CD8-positive, alpha-beta memory T cell (primary cell): Measurements from ENCODE around the gene PTPRT. TPM values are rescaled to one million over a fixed set of nuclear protein-coding genes. Genes with fewer than 3 reads are reported as not detected.
"Not testable (repeated sequence)": the region's sequence is repeated elsewhere in the genome, so short reads cannot be mapped to it uniquely, and the experiment has no call there.

Source experiments
- CTCF ChIA-PET: fragments of 350-600 bp; sonication (Branson Sonifier 250); formaldehyde crosslinking; loops from one replicate; lab custom pipeline; 2021; ENCODE audit warnings: antibody characterized with exemption; lab: Charles Lee
- POLR2A ChIA-PET: fragments of 350-600 bp; sonication (Branson Sonifier 250); formaldehyde crosslinking; loops from one replicate; lab custom pipeline; 2021; ENCODE audit warnings: antibody characterized with exemption; lab: Charles Lee
- DNase-seq, 5 donors: peaks; one replicate each; pipeline versions ENCODE4 v3.0.0 to v3.0.0-alpha.2; 2020 to 2022; ENCODE audit warnings: mixed read lengths in 1 of 5
- H3K27ac ChIP-seq: one replicate; pipeline ENCODE4 v1.7.0; 2013; ENCODE audit warnings: low read depth, mild to moderate bottlenecking, low read length, moderate library complexity
- H3K27me3 ChIP-seq: 2 replicates; pipeline ENCODE4 v1.7.0; 2013; ENCODE audit warnings: low read length, mild to moderate bottlenecking; ENCODE audit not compliant: insufficient read depth, poor library complexity, severe bottlenecking
- H3K36me3 ChIP-seq: 2 replicates; pipeline ENCODE4 v1.7.0; 2013; ENCODE audit warnings: mild to moderate bottlenecking, low read length, moderate library complexity; ENCODE audit not compliant: insufficient read depth
- H3K4me1 ChIP-seq: 2 replicates; pipeline ENCODE4 v1.7.0; 2013; ENCODE audit warnings: mild to moderate bottlenecking, low read length, moderate library complexity; ENCODE audit not compliant: insufficient read depth
- H3K4me3 ChIP-seq: 2 replicates; pipeline ENCODE4 v1.7.0; 2013; ENCODE audit warnings: mild to moderate bottlenecking, low read length
- H3K9me3 ChIP-seq: 2 replicates; pipeline ENCODE4 v1.7.0; 2013; ENCODE audit warnings: mild to moderate bottlenecking, low read length
- H3K27ac Mint-ChIP-seq, 8 donors: one replicate each; pipeline ENCODE4 v1.8.0; 2020 to 2021; ENCODE audit warnings: mixed read lengths in 8 of 8, mild to moderate bottlenecking in 6 of 8, inconsistent platforms in 3 of 8, moderate library complexity in 3 of 8
- H3K27me3 Mint-ChIP-seq, 2 donors: one replicate each; pipeline ENCODE4 v1.8.0; 2020 to 2021; ENCODE audit warnings: mixed read lengths in 2 of 2, mild to moderate bottlenecking in 1 of 2, moderate library complexity in 1 of 2
- H3K36me3 Mint-ChIP-seq, 3 donors: one replicate each; pipeline ENCODE4 v1.8.0; 2020 to 2021; ENCODE audit warnings: mixed read lengths in 3 of 3, inconsistent platforms in 1 of 3, mild to moderate bottlenecking in 1 of 3
- H3K4me1 Mint-ChIP-seq, 3 donors: one replicate each; pipeline ENCODE4 v1.8.0; 2020 to 2021; ENCODE audit warnings: mixed read lengths in 3 of 3, inconsistent platforms in 1 of 3, mild to moderate bottlenecking in 1 of 3
- H3K4me3 Mint-ChIP-seq, 7 donors: one replicate each; pipeline ENCODE4 v1.8.0; 2020 to 2021; ENCODE audit warnings: mixed read lengths in 7 of 7, mild to moderate bottlenecking in 6 of 7, moderate library complexity in 4 of 7, inconsistent platforms in 2 of 7
- H3K9me3 Mint-ChIP-seq, 5 donors: one replicate each; pipeline ENCODE4 v1.8.0; 2020 to 2022; ENCODE audit warnings: mixed read lengths in 5 of 5, mild to moderate bottlenecking in 3 of 5, moderate library complexity in 2 of 5, inconsistent platforms in 1 of 5
- polyA plus RNA-seq: library from polyadenylated mRNA; unstranded; fragments of 300-500 nt; fragmentation: Illumina TruSeq; gene quantifications from one replicate; pipeline ENCODE4 v1.2.3, GENCODE V29; 2021
- total RNA-seq, 2 experiments: library from RNA; stranded (reverse); gene quantifications; one replicate each; pipeline ENCODE4 v1.2.3, GENCODE V29; 2021

PTPRT gene
- total and polyA plus RNA-seq, 3 experiments from 2014 or later: not detected

GRCh38 chr20:42924215-42924614, 265.5 kb downstream of the PTPRT start:
- H3K27me3 ChIP-seq: no peaks in the 10 kb centered on the region
- POLR2A ChIA-PET: no interaction called here
- H3K4me1 ChIP-seq: no peaks in the 10 kb centered on the region
- no peak for DNase-seq
- H3K9me3 ChIP-seq: no peaks in the 10 kb centered on the region
- H3K9me3 Mint-ChIP-seq: peaks cover 0 to 9% (median 3%) of the 10 kb centered on the region in 5 donors
- CTCF ChIA-PET: no interaction called here
- H3K27me3 Mint-ChIP-seq: no peaks in the 10 kb centered on the region
- no peak overlapping the region for H3K27ac ChIP-seq
- no peak overlapping the region for H3K4me3 Mint-ChIP-seq
- no peaks in the 10 kb centered on the region for H3K36me3 Mint-ChIP-seq
- no peak overlapping the region for H3K27ac Mint-ChIP-seq
- no peak overlapping the region for H3K4me3 ChIP-seq
- H3K4me1 Mint-ChIP-seq: no peaks in the 10 kb centered on the region
- H3K36me3 ChIP-seq: no peaks in the 10 kb centered on the region

GRCh38 chr20:42923348-42923918, 266.3 kb downstream of the PTPRT start:
- H3K9me3 Mint-ChIP-seq: peaks cover 0 to 9% (median 3%) of the 10 kb centered on the region in 5 donors
- no peaks in the 10 kb centered on the region for H3K27me3 ChIP-seq

GRCh38 chr20:42920776-42921175, 268.9 kb downstream of the PTPRT start:
- CTCF ChIA-PET: no interaction called here
- no peaks in the 10 kb centered on the region for H3K4me1 ChIP-seq
- Mint-ChIP-seq H3K4me3 (no peak overlapping the region), H3K4me1 (no peaks in the 10 kb centered on the region), H3K9me3 (peaks cover 2 to 13% (median 8%) of the 10 kb centered on the region in 5 donors), H3K27ac (no peak overlapping the region), H3K36me3 (no peaks in the 10 kb centered on the region), H3K27me3 (no peaks in the 10 kb centered on the region)
- no peaks in the 10 kb centered on the region for H3K36me3 ChIP-seq
- no peaks in the 10 kb centered on the region for H3K9me3 ChIP-seq
- DNase-seq: no peak
- H3K4me3 ChIP-seq: no peak overlapping the region
- H3K27me3 ChIP-seq: no peaks in the 10 kb centered on the region
- POLR2A ChIA-PET: no interaction called here
- no peak overlapping the region for H3K27ac ChIP-seq

More at GRCh38 chr20:42923348-42923918, 266.3 kb downstream of the PTPRT start:
- no peaks in the 10 kb centered on the region for H3K27me3 Mint-ChIP-seq
- no peak overlapping the region for H3K27ac Mint-ChIP-seq
- no peak overlapping the region for H3K4me3 Mint-ChIP-seq
- ChIA-PET CTCF (no interaction called here), POLR2A (no interaction called here)
- no peaks in the 10 kb centered on the region for H3K4me1 Mint-ChIP-seq
- no peaks in the 10 kb centered on the region for H3K36me3 ChIP-seq
- no peak overlapping the region for H3K4me3 ChIP-seq
- no peak overlapping the region for H3K27ac ChIP-seq
- H3K36me3 Mint-ChIP-seq: no peaks in the 10 kb centered on the region
- DNase-seq: no peak
- H3K9me3 ChIP-seq: no peaks in the 10 kb centered on the region
- no peaks in the 10 kb centered on the region for H3K4me1 ChIP-seq

- H3K27me3 Mint-ChIP-seq: no peaks in the 10 kb centered on the region
- POLR2A ChIA-PET: no interaction called here
Observed at GRCh38 chr20:42919316-42919715, 270.4 kb downstream of the PTPRT start.

GRCh38 chr20:42915081-42915480, 274.6 kb downstream of the PTPRT start:
- H3K27me3 ChIP-seq: no peaks in the 10 kb centered on the region
- H3K4me1 Mint-ChIP-seq: no peaks in the 10 kb centered on the region
- no peak for DNase-seq
- H3K36me3 ChIP-seq: no peaks in the 10 kb centered on the region
- peaks cover 2 to 9% (median 8%) of the 10 kb centered on the region in 5 donors for H3K9me3 Mint-ChIP-seq
- no peaks in the 10 kb centered on the region for H3K36me3 Mint-ChIP-seq
- H3K27ac Mint-ChIP-seq: no peak overlapping the region
- no peak overlapping the region for H3K4me3 Mint-ChIP-seq
- CTCF ChIA-PET: no interaction called here
- H3K27ac ChIP-seq: no peak overlapping the region
- H3K9me3 ChIP-seq: no peaks in the 10 kb centered on the region
- POLR2A ChIA-PET: no interaction called here
- H3K4me3 ChIP-seq: no peak overlapping the region
- no peaks in the 10 kb centered on the region for H3K4me1 ChIP-seq
- no peaks in the 10 kb centered on the region for H3K27me3 Mint-ChIP-seq

More at GRCh38 chr20:42919316-42919715, 270.4 kb downstream of the PTPRT start:
- Histone ChIP-seq H3K36me3 (no peaks in the 10 kb centered on the region), H3K27ac (no peak overlapping the region), H3K4me3 (no peak overlapping the region), H3K4me1 (no peaks in the 10 kb centered on the region), H3K27me3 (no peaks in the 10 kb centered on the region), H3K9me3 (no peaks in the 10 kb centered on the region)
- Mint-ChIP-seq H3K9me3 (peaks cover 2 to 13% (median 8%) of the 10 kb centered on the region in 5 donors), H3K27ac (no peak overlapping the region), H3K4me1 (no peaks in the 10 kb centered on the region), H3K4me3 (no peak overlapping the region), H3K36me3 (no peaks in the 10 kb centered on the region)
- CTCF ChIA-PET: no interaction called here
- no peak for DNase-seq

- H3K27me3 ChIP-seq: no peaks in the 10 kb centered on the region
- no peaks in the 10 kb centered on the region for H3K9me3 ChIP-seq
- no peaks in the 10 kb centered on the region for H3K36me3 ChIP-seq
- H3K27ac ChIP-seq: no peak overlapping the region
- no peaks in the 10 kb centered on the region for H3K36me3 Mint-ChIP-seq
- DNase-seq: no peak
- ChIA-PET CTCF (no interaction called here), POLR2A (no interaction called here)
- H3K4me3 Mint-ChIP-seq: no peak overlapping the region
- H3K4me3 ChIP-seq: no peak overlapping the region
- no peak overlapping the region for H3K27ac Mint-ChIP-seq
- H3K4me1 ChIP-seq: no peaks in the 10 kb centered on the region
- H3K27me3 Mint-ChIP-seq: no peaks in the 10 kb centered on the region
- H3K4me1 Mint-ChIP-seq: no peaks in the 10 kb centered on the region
- H3K9me3 Mint-ChIP-seq: peaks cover 2 to 15% (median 6%) of the 10 kb centered on the region in 5 donors
Observed at GRCh38 chr20:42914302-42914701, 275.4 kb downstream of the PTPRT start.

- DNase-seq, H3K9me3 ChIP-seq, CTCF ChIA-PET: not testable (repeated sequence)
Observed at GRCh38 chr20:42910808-42911207, 278.9 kb downstream of the PTPRT start.

GRCh38 chr20:42907730-42908129, 282.0 kb downstream of the PTPRT start:
- Histone ChIP-seq H3K27me3 (no peaks in the 10 kb centered on the region), H3K36me3 (no peaks in the 10 kb centered on the region), H3K27ac (no peak overlapping the region), H3K4me3 (no peak overlapping the region), H3K9me3 (no peaks in the 10 kb centered on the region), H3K4me1 (no peaks in the 10 kb centered on the region)
- Mint-ChIP-seq H3K27me3 (no peaks in the 10 kb centered on the region), H3K4me3 (no peak overlapping the region), H3K36me3 (no peaks in the 10 kb centered on the region), H3K9me3 (peaks cover 0 to 12% (median 6%) of the 10 kb centered on the region in 5 donors), H3K4me1 (no peaks in the 10 kb centered on the region), H3K27ac (no peak overlapping the region)
- CTCF ChIA-PET: no interaction called here
- no peak for DNase-seq
- POLR2A ChIA-PET: no interaction called here

More at GRCh38 chr20:42910808-42911207, 278.9 kb downstream of the PTPRT start:
- H3K27ac ChIP-seq, H3K4me3 ChIP-seq, H3K27me3 ChIP-seq, H3K36me3 ChIP-seq, POLR2A ChIA-PET, H3K4me1 ChIP-seq, H3K27ac Mint-ChIP-seq, H3K27me3 Mint-ChIP-seq, H3K36me3 Mint-ChIP-seq, H3K4me3 Mint-ChIP-seq, H3K4me1 Mint-ChIP-seq: not testable (repeated sequence)
- peaks cover 0 to 12% (median 5%) of the 10 kb centered on the region in 5 donors for H3K9me3 Mint-ChIP-seq
